Lung microvascular endothelial cell (primary cell): ENCODE results near the gene CRYL1. TPM values are rescaled to one million over a fixed set of nuclear protein-coding genes. Genes with fewer than 3 reads are reported as not detected.

Experiments
- total RNA-seq: library from RNA; depleted of rRNA; stranded (reverse); fragments of >200 nt; gene quantifications from 2 replicates; pipeline ENCODE4 v1.2.1, GENCODE V29; 2014

CRYL1 gene
- total RNA-seq, 1 donor from 2014 or later, result 18.3 TPM

Other genes with a start within 250 kb of the CRYL1 start
- gene IFT88, start 41.3 kb upstream of the CRYL1 start, total RNA-seq, result 5.9 and 6.7 TPM in 2 replicates
- gene IL17D, start 177.8 kb upstream of the CRYL1 start, total RNA-seq, result 2.4 and 3.4 TPM in 2 replicates
- 4.6 and 10.5 TPM in 2 replicates for gene EEF1AKMT1, start 248.1 kb upstream of the CRYL1 start, total RNA-seq